HG03354 (cell line): Measurements from ENCODE around the gene FTL.

Source experiments
- ATAC-seq: cut with Tn5 transposase; IDR thresholded peaks from one replicate; pipeline ENCODE4 v1.9.1; 2021; ENCODE audit warnings: mild to moderate bottlenecking; ENCODE audit not compliant: unreplicated experiment, poor library complexity, severe bottlenecking

FTL gene

DNA sequence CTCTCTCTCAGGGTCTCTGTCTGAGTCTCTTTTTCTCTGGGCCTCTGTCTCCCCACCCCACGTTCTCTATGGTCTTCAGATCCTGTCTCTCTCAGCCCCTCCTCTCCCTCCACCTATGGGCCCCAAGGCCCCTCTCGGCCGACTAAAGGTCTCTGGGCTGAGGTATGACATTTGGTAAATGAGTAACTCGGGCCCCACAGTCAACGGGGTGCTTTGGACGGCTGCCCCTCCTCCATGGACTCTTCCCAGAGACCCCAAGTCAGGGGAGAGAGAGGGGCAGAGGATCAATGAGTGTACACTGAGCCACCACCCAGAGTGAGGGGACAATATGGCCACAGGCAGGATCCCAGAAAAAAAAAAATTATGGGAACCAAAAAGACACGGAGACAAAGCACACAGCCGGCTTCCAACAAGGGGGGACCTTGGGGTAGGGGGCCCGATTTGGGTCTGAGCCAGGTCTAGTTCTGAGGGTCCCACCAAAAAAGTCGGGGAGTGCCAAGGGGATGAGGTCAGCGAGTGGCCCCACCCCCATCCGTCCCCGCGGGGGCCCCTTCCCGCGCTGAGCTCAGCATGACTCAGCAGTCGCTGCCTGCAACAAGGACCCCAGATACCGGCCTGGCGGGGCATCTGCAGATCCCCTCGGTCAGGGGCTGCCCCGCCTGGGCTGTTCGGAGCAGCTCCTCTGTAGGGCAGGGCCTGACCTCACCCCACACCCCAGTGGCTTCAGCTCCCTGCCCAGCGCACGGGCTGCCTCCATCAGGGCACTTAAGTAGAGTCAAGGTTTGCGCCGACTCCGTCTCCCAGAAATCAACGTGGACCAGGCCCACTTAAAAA, 1.5 kb upstream of the FTL start:
- peak; percentile 28 for ATAC-seq

DNA sequence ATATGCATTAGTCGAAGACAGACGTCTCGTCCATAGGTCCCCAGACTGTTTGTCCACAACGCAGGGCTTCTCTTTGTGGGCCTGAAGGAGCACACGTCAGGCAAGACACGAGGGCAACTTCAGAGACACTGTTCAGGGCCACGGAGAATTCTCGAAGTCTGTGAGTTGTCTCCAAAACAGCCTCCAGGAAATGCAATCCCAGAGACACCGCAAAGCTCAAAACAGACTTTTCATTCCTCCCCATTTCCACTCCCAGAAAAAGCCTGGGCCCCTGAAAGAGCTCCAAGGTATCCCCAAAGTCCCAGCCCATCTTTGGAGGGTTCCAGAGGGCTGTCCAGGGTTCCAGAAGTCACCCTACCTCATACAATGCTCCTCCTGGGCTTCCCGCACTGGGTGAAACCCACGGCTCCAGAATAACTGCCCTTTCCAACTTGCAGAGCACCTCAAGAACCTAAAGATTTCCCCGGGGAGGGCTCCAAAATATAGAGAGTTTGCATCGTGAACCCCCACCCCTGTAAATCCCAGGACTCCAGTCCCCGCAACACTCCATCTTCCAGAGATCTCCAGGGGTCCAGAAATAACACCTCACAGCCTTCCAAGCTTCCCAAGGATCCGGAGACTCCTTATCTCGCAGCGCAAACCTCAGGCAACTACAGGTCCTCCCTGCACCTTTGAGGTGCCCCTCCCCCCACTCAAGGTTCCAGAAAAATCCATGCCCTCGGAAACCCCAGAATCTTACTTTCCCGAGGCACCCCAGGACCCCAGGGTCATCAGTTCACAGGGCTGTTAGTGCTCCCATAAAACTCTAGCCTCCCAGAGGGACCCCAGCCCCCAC, 687 bp upstream of the FTL start:
- no peak for ATAC-seq

DNA sequence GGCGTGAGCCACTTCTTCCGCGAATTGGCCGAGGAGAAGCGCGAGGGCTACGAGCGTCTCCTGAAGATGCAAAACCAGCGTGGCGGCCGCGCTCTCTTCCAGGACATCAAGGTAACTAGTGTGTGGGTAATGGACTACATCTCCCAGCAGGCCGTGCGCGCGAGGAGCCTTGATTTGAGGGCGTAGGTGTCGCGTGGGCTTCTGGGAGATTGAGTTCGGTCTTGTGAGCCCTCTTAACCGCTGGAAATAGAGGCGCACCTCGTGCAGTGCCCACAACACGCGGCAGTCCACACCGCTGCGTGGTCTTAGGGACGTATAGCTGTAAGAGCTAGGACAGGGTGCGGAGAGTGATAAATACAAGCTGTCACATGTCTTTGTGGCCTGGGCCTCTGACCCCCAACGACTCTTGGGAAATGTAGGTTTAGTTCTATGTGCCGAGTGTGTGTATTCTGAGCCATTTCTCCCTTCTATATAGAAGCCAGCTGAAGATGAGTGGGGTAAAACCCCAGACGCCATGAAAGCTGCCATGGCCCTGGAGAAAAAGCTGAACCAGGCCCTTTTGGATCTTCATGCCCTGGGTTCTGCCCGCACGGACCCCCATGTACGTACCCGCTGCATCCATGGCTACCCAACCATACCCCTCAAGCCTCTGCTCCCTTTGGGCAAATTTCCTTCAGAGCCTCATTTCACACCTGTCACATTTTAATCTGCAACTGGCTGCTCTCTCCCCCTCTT, 864 bp downstream of the FTL start:
- peak; percentile 30 for ATAC-seq

DNA sequence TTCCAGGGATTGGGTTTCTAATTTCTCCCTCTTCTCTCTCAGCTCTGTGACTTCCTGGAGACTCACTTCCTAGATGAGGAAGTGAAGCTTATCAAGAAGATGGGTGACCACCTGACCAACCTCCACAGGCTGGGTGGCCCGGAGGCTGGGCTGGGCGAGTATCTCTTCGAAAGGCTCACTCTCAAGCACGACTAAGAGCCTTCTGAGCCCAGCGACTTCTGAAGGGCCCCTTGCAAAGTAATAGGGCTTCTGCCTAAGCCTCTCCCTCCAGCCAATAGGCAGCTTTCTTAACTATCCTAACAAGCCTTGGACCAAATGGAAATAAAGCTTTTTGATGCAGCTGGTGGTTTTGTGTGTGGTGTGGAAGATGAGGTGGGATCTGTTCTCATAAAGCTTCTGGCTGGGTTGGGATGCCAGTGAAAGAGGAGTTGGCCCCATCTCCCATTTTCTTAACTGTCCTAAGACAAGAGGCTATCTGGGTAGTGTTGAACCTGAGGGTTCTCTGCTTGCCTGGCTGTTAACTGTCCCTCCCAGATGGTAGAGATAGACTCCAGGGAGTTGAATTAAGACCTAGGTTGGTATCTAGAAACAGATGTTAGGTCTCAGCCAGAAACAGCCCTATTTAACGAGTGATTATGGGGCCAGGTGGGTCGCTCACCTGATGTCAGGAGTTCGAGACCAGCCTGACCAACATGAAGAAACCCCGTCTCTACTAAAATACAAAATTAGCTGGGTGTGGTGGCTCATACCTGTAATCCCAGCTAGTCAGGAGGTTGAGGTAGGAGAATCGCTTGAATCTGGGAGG, 1.6 kb downstream of the FTL start:
- no peak for ATAC-seq

DNA sequence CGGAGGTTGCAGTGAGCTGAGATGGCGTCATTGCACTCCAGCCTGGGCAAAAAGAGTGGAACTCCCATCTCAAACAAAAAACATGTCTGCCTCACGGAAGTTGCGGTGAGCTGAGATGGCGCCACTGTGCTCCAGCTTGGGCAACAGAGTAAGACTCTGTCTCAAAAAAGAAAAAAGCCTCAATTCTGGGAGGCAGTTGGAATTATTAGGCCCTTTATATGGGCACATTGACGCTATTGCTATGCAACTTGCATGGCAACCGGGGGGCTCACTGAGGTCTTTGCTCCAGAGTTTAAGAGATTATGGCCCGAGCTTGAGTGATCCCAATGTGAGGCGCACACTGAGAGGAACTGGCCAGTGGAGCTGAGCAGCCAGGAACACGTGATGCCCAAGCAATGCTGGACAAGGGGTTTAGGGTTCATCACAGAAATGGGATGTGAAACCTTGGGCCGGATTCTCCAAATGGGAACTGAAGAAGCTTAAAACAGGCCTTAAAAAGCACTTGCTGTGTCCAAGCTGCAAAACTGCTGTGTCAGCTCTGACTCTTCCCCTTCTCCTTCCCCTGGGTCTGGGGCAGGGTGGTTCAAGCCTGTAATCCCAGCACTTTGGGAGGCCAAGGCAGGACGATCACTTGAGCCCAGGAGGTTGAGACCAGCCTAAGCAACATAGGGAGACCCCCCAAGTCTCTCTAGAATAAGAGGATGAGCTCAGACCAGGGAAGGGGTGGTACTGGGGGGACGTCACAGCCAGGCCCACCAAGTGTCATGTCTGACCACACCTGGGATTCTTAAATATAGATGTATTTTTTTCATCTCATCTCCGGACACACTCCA, 2.5 kb downstream of the FTL start:
- no peak for ATAC-seq

DNA sequence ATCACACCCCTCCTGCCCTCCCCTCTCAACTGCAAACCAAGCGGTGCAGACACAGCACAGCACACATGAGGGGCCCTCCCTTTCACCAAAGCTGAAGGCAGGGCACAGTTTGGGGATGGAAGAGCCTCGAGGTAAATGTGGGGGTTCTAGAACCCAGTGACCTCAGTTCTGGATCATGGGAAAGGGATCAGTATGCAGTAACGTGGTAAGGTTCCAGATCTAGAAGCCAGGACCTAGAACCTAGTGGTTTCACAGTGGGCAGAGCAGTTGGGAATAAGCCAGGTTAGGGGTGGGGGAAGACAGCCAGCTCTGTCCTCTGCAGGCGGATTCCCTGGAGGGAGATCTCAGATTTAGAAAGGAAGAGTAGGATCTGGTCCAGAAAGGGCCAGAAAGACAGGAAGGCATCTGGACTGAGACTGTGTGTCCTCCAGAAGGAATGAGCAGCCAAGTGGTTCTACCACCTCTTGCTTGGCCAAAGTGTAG, 3.1 kb downstream of the FTL start:
- no peak for ATAC-seq

DNA sequence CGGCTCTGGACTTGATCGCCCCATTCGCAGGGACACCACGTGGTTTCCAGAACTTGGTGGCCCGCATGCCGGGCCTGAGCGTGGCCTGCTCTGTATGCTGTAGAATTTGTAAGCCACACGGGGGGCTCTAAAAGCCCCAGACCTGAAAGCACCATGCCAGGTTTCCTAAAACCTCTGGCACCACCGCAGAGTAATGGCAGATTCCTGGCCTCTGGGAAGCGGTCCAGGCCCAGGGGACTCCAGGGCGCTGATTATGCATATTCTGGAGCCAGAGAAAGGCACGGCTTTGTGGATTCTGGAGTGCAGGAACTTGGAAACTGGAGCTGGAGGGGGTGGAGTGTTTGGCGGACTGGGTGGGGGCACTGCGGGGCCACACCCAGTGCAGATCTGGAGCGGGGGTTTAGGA, 3.7 kb downstream of the FTL start:
- no peak for ATAC-seq

DNA sequence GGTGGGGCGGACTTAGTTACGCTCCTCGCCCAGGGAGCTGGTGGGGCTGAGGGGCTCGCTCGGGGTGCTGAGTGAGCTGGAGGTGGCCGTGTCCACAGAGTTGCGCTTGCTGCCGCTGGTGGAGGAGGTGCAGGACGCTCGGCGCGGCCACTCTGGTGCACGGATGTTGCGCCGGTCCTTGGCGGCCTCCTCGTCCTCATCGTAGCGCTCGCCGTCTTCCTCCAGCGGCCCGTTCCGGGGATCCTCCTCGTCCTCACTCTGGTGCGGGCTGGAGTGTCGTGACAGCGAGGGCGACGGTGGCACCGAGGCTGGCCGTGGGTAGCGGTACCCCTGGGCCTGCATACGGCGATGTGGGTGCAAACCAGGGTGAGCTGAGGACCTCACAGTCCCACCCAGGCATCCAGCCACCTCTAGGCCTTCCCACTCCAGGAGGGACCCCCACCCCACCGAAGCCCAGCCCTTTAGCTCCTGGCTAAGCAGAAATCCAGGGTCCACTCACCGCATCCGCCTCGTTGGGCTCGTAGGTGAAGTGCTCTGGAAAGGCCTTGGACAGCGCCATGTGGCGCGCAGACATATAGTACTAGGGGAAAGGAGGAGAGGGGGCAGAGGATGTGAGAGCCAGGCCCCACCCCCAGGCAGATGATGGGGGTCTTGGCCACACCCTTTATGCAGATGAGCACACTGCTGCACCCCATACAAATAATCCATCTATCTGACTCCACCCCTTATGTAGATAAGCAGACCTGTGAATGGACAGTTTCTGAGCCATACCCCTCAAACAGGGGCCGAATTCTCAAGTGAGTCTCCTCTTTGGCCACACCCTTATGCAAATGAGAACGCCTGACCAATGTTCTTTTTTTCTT, 4.4 kb downstream of the FTL start:
- no peak for ATAC-seq

DNA sequence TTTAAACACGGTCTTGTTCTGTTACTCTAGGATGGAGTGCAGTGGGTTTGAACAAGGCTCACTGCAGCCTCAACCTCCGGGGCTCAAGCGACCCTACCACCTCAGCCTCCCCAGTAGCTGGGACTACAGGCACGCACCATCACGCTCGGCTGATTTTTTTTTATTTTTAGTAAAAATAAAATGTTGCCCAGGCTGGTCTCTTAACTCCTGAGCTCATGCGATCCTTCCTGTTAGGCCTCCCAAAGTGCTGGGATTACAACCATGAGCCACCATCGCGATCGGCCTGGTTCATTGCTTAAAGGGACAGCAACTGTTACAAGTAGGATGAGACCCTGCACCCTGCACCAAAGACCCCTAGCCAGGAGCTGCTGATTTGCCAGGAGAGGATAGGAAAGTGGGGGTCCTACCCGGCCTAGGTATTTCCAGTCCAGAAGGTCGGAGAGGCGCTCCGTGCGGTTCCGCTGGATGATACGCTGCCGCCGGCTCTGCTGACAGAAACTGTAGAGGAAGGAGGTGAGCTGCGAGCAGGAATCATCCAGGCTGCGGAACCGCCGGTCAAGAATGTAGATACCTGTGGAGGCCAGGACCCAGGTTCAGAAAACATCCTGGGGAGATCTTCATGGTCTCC, 5.1 kb downstream of the FTL start:
- ATAC-seq, result no peak

DNA sequence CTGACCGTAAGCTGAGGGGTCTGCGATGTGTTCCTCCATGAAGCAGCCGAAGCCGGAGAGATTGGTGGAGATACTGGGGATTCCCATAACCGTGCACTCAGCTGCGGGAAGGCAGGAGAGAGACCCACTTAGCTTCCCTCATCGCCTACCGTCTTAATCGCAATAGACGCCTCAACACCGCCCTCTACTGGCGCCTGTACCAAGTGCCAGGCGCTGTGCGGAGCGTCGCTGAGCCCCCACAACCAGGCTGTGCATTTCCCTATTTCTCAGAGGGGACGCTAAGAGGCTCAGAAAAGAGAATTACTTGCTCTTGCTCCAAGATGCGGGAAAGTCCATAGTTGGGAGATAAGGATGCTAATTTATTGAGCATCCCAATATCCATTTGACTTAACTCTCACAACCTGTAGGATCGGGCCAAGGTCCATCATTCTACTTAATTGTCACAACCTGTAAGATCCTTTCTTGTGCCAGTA, 5.8 kb downstream of the FTL start:
- peak; percentile 40 for ATAC-seq

DNA sequence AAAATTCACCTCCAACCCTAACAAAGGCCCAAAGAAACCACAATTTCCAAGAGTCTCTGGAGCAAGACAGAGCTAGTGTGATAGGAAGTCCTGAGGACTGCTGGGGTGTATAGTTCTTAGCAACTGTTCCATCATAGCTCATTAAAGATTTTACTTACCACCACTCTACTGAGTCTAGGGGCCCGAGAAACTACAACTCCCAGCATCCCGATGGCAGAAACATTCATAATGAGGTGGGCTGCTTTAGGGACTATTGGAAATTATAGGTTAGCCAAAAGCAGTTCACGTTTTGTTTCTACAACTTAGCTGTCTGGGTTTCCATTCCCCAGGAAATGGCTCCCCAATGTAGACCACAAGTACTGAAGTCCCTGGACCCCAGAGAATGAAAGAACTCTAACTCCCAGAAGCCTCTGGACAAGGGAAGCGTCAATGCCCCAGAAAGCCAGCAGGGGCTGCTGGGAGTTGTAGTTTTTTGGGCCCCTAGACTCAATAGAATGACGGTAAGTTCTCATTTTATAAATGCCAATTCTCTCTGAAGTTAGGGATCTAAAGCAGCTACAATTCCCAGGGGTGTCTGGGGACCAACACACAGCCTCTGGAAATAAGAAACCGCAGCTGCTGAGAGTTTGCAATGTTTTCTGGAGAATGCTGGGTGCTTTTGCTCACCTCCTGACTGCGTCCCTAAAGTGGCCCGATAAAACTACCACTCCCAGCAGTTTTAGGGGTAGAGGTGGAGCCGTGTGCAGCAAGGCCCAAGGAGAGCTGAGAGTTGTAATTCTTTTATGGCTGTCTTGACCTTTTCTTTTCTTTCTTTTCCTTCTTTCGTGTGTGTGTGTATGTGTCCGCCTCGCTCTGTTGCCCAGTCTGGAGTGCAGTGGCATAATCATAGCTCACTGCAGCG, 11.1 kb downstream of the FTL start:
- no peak for ATAC-seq

DNA sequence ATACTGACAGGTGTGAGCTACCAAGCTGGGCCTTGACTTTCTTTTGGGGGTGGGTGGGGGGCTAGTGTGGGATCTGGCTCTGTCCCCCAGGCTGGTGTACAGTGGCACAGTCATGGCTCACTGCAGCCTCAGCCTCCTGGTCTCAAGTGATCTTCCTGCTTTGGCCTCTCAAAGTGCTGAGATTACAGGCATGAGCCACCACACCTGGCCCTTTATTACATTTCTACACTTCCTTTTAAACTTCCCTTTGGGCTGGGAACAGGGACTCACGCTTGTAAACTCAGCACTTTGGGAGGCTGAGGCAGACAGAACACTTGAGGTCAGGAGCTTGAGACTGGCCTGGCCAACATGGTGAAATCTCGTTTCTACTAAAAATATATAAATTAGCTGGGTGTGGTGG, 12.0 kb downstream of the FTL start:
- no peak for ATAC-seq

DNA sequence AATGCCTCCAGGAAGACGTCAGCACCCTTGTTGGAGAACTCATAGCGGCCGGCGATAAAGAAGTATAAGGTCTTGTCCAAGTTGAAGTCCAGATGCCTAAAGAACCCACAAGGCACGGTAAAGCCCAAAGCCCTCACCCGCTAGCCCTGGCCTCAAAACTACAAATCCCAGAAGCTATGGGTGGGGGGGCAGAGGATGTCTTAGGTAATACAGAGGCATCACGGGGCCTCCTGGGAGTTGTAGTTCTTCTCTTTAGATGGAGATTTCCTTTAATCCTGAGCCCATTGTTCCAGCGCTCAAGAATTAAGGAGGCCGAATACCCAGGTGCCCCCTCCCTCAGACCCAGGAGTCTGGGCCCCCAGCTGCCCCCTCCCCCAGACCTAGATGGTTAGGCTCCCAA, 17.2 kb downstream of the FTL start:
- ATAC-seq, result no peak

DNA sequence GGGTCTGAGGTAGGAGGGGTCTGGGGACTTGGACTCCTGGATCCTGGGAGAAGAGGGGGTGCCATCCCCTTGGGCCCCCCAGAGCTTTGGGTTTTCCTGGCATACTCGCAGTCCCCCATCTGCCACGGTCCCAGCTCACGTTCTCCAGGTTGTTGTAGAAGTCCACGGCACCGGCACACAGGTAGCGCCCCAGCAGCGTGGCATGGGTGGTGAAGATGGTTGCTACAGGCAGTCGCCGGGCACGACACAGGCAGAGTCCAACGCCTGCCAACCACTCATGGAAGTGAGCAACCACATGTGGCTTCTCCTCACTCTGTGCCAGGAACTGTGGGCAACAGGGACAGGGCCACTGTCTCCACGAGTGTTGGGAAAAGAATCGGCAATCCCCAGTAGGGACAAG, 20.6 kb downstream of the FTL start:
- no peak for ATAC-seq

DNA sequence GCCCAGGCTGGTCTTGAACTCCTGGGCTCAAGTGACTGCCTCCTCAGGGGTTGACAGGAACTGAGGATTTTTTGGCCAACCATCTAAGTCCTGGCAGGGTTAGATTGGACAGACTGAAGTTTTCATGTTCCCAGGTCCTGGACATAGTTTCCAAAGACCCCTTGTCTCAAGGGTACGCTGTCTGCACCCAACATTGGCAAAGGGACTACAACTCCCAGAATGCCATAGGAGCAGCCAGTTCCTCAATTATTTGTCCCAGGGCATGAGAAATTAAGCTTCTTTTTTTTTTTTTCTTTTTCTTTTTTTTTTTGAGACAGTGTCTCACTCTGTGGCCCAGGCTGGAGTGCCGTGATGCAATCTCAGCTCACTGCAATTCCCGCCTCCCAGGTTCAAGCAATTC, 21.1 kb downstream of the FTL start:
- no peak for ATAC-seq

DNA sequence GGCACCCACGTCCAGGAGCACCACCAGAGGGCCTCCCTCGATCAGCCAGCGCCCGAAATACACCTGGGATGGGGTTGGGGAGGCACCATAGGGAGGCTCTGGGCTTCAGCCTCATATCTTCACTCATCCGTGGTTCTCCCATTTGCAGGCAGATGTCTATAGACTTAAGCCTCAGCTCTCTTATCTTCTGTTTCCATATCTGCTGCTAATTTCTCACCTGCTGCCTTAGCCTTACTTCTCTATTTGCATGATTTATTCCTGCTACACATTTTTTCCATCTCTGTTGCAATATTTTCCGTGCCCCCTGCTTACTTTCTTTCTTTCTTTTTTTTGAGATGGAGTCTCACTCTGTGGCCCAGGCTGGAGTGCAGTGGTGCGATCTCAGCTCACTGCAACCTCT, 22.2 kb downstream of the FTL start:
- ATAC-seq, result no peak
